Esophagus muscularis mucosa (tissue), 4 donors: ENCODE data around the gene RAB20. TPM values are rescaled to one million over a fixed set of nuclear protein-coding genes. Genes with fewer than 3 reads are reported as not detected.
"Not testable (repeated sequence)": the region's sequence is repeated elsewhere in the genome, so short reads cannot be mapped to it uniquely, and the experiment has no call there.

Experiments used
- DNase-seq: peaks from one replicate; pipeline ENCODE4 v3.0.0-alpha.2; 2017; ENCODE audit errors: extremely low spot score
- H3K27ac ChIP-seq, 4 donors: fragments of 200-600 bp; sonication (generic); replicated peaks in 1 of 4; 1 replicate in 3 of 4; 2 replicates in 1 of 4; pipeline ENCODE4 v1.5.1; 2016 to 2019; ENCODE audit warnings: mild to moderate bottlenecking in 1 of 4
- H3K27me3 ChIP-seq, 4 donors: fragments of 200-600 bp; sonication (generic); one replicate each; pipeline versions ENCODE4 v1.5.1 to v1.6.0; 2016 to 2019
- H3K36me3 ChIP-seq, 4 donors: fragments of 200-600 bp; sonication (generic); one replicate each; pipeline ENCODE4 v1.5.1; 2016 to 2019
- H3K4me1 ChIP-seq, 4 donors: fragments of 200-600 bp; sonication (generic); one replicate each; pipeline ENCODE4 v1.5.1; 2016 to 2019
- H3K4me3 ChIP-seq, 4 donors: fragments of 200-600 bp; sonication (generic); 1 replicate in 2 of 4; 2 replicates in 2 of 4; pipeline ENCODE4 v1.5.1; 2016 to 2019; ENCODE audit warnings: mild to moderate bottlenecking in 4 of 4, moderate library complexity in 1 of 4
- H3K9me3 ChIP-seq, 4 donors: fragments of 200-600 bp; sonication (generic); 1 replicate in 3 of 4; 2 replicates in 1 of 4; pipeline ENCODE4 v1.5.1; 2016 to 2019
- CTCF ChIP-seq, 3 experiments: fragments of 200-600 bp in 2 of 3; fragments of 450-650 bp in 1 of 3; sonication (generic) in 2 of 3; IDR thresholded peaks; one replicate each; pipeline ENCODE4 v1.5.1; 2017 to 2019; ENCODE audit warnings: antibody characterized with exemption in 3 of 3, mild to moderate bottlenecking in 2 of 3, moderate library complexity in 1 of 3
- EP300 ChIP-seq: sonication (generic); formaldehyde crosslinking; IDR thresholded peaks from one replicate; pipeline ENCODE4 v1.6.1; 2017; ENCODE audit warnings: antibody characterized with exemption
- POLR2A ChIP-seq: fragments of 450-650 bp; IDR thresholded peaks from one replicate; pipeline ENCODE4 v1.6.1; 2017; ENCODE audit warnings: antibody characterized with exemption, moderate library complexity, mild to moderate bottlenecking, low read depth
- POLR2AphosphoS5 ChIP-seq, 2 donors: sonication (generic); formaldehyde crosslinking; IDR thresholded peaks; one replicate each; pipeline ENCODE4 v1.6.1; 2017; ENCODE audit warnings: antibody characterized with exemption in 2 of 2
- WGBS: methylation state at CpG from one replicate; pipeline ENCODE4 v1.1.5; 2018; 5-methylcytosine and 5-hydroxymethylcytosine counted together
- intact Hi-C: fragments of 100-400 bp; cut with DNase I; formaldehyde crosslinking; loops from one replicate; pipeline ENCODE4 v1.15.1; 2023
- total RNA-seq, 4 donors: library from RNA; depleted of rRNA; stranded (reverse); fragments of >200 nt; gene quantifications; one replicate each; pipeline versions ENCODE4 v1.1.0 to v1.2.1, GENCODE V29; 2016

The RAB20 gene
- total RNA-seq, 4 donors from 2014 or later: 10.9 to 40.6 (median 15.4) TPM

GRCh38 chr13:110498327-110498726 is 63.2 kb downstream of the RAB20 start:
- no peak overlapping the region for H3K4me3 ChIP-seq
- no peak overlapping the region for H3K27ac ChIP-seq
- WGBS: 84% methylated on average over 5 of the region's 5 CpGs
- DNase-seq: no peak
- intact Hi-C loops: no loop called here
- TF ChIP-seq CTCF (IDR thresholded peaks at IDR 0.05) (no peak), POLR2AphosphoS5 (IDR thresholded peaks at IDR 0.05) (peak in 1 of 2 donors; percentile 8)
- H3K4me1 ChIP-seq: peaks cover 0 to under 1% (median 0%) of the 10 kb centered on the region in 4 donors
- H3K27me3 ChIP-seq: no peaks in the 10 kb centered on the region
- H3K9me3 ChIP-seq: no peaks in the 10 kb centered on the region
- peaks cover 65 to 100% (median 99%) of the 10 kb centered on the region in 4 donors for H3K36me3 ChIP-seq

GRCh38 chr13:110497896-110498295 is 63.6 kb downstream of the RAB20 start:
- 87% methylated on average over 3 of the region's 3 CpGs for WGBS
- H3K4me3 ChIP-seq, H3K27me3 ChIP-seq, H3K9me3 ChIP-seq, H3K27ac ChIP-seq, intact Hi-C loops, H3K4me1 ChIP-seq, DNase-seq: not testable (repeated sequence)
- H3K36me3 ChIP-seq: peaks cover 64 to 100% (median 99%) of the 10 kb centered on the region in 4 donors

- Histone ChIP-seq H3K9me3 (no peaks in the 10 kb centered on the region), H3K27me3 (no peaks in the 10 kb centered on the region), H3K4me3 (no peak overlapping the region), H3K4me1 (no peaks in the 10 kb centered on the region), H3K36me3 (peaks cover 63 to 100% (median 99%) of the 10 kb centered on the region in 4 donors), H3K27ac (peak overlapping the region in 2 of 4 donors; percentile 27 to 37)
- 93% methylated on average over 2 of the region's 2 CpGs for WGBS
- DNase-seq: no peak
- intact Hi-C loops: no loop called here
- no peak for TF ChIP-seq POLR2AphosphoS5 (IDR thresholded peaks at IDR 0.05)
- no peak for TF ChIP-seq EP300
- TF ChIP-seq POLR2A: no peak
- TF ChIP-seq CTCF (IDR thresholded peaks at IDR 0.05): no peak
Observed at GRCh38 chr13:110497003-110497402, 64.5 kb downstream of the RAB20 start.

- WGBS: 100% methylated on average over 2 of the region's 3 CpGs
- peaks cover 63 to 100% (median 99%) of the 10 kb centered on the region in 4 donors for H3K36me3 ChIP-seq
- intact Hi-C loops: no loop called here
- H3K4me3 ChIP-seq: no peak overlapping the region
- peak overlapping the region in 2 of 4 donors; percentile 27 to 37 for H3K27ac ChIP-seq
- no peak for DNase-seq
- no peaks in the 10 kb centered on the region for H3K27me3 ChIP-seq
- no peaks in the 10 kb centered on the region for H3K4me1 ChIP-seq
- no peaks in the 10 kb centered on the region for H3K9me3 ChIP-seq
- TF ChIP-seq POLR2AphosphoS5 (IDR thresholded peaks at IDR 0.05) (no peak), EP300 (no peak), POLR2A (no peak), CTCF (IDR thresholded peaks at IDR 0.05) (no peak)
Observed at GRCh38 chr13:110496281-110496680, 65.2 kb downstream of the RAB20 start.

- WGBS: no CpG with 5 or more reads among the region's 3 CpGs
- intact Hi-C loops: no loop called here
- H3K36me3 ChIP-seq: peaks cover 63 to 100% (median 99%) of the 10 kb centered on the region in 4 donors
- no peaks in the 10 kb centered on the region for H3K9me3 ChIP-seq
- no peaks in the 10 kb centered on the region for H3K4me1 ChIP-seq
- peak overlapping the region in 2 of 4 donors; percentile 27 to 37 for H3K27ac ChIP-seq
- TF ChIP-seq EP300 (no peak), CTCF (IDR thresholded peaks at IDR 0.05) (no peak), POLR2AphosphoS5 (IDR thresholded peaks at IDR 0.05) (no peak), POLR2A (no peak)
- H3K4me3 ChIP-seq: no peak overlapping the region
- no peak for DNase-seq
- no peaks in the 10 kb centered on the region for H3K27me3 ChIP-seq
Observed at GRCh38 chr13:110495881-110496280, 65.6 kb downstream of the RAB20 start.
